Activated T-helper 1 cell treated with anti-CD3 and anti-CD28 coated beads, Interleukin-12 subunit alpha, Interleukin-12 subunit beta, Interleukin-2, Interleukin-4 antibody, amounts not matched to agents 30 ng/mL and 10 ng/mL and 1 ng/mL, durations not matched to agents 14 hours and 24 hours and 36 hours (primary cell): Measurements from ENCODE around the gene SCAMP2. TPM values are rescaled to one million over a fixed set of nuclear protein-coding genes. Genes with fewer than 3 reads are reported as not detected.

ENCODE experiments used
- DNase-seq: peaks from one replicate; pipeline ENCODE4 v3.0.0; 2021; ENCODE audit warnings: low spot score
- H3K27ac Mint-ChIP-seq: one replicate; pipeline ENCODE4 v1.8.0; 2021; ENCODE audit warnings: mild to moderate bottlenecking, mixed read lengths
- H3K27me3 Mint-ChIP-seq: one replicate; pipeline ENCODE4 v1.8.0; 2022; ENCODE audit warnings: mild to moderate bottlenecking, moderate library complexity, mixed read lengths; ENCODE audit not compliant: insufficient read depth
- H3K36me3 Mint-ChIP-seq: one replicate; pipeline ENCODE4 v1.8.0; 2021; ENCODE audit warnings: low read depth, mixed read lengths
- H3K4me1 Mint-ChIP-seq: one replicate; pipeline ENCODE4 v1.8.0; 2021; ENCODE audit warnings: low read depth, mixed read lengths
- H3K4me3 Mint-ChIP-seq: one replicate; pipeline ENCODE4 v1.8.0; 2021; ENCODE audit warnings: mild to moderate bottlenecking, moderate library complexity, mixed read lengths
- H3K9me3 Mint-ChIP-seq: one replicate; pipeline ENCODE4 v1.8.0; 2021; ENCODE audit warnings: mixed read lengths
- intact Hi-C: fragments of 100-400 bp; cut with micrococcal nuclease; formaldehyde crosslinking; loops from one replicate; pipeline ENCODE4 v1.15.1; 2024
- total RNA-seq: library from RNA; stranded (reverse); gene quantifications from 2 replicates; pipeline ENCODE4 v1.2.3, GENCODE V29; 2022

The SCAMP2 gene
- total RNA-seq, 1 donor from 2014 or later: 93.7 TPM

DNA sequence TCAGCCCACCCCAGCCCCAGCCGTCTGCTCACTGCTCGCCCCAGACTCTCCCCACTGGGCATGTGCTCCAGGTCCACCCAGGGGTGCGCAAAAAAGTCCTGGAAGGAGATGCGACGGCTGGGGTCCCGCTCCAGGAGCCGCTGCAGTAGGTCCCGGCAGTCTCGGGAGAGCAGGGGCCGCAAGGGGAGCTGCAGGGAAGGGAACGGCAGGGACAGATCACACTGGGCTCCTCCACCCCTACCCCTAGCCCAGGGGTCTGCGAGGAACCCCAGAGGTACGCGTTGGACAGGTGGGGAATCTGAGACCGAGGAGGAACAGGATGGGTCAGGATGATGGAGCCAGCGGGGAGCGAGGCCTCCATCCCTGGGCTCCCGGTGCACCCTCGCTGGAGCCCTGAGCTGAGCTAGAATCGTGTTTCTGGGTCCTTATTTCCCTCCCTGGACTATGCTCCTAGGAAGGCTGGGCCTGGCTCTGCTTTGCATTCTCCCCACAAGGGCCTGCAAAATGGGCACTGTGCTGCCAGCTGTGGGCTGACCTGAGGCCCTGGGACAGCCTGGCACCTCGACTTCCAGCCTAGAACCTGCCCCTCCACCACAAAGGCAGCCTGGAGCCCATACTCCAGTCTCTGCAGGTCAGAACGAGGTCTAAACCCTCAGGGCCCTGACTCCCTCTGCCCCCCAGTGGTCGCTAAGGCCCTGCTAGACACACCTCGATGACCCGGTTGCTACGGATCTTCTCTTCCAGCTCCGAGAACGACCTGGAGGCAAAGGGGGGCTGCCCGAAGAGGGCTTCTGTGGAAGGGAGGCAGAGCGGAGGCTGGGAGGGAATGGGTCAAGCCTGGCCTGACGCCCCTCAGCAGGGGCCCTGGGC, 33.4 kb downstream of the SCAMP2 start:
- peaks cover 27% of the 10 kb centered on the region for H3K36me3 Mint-ChIP-seq
- H3K27ac Mint-ChIP-seq: no peak overlapping the region
- peaks cover 36% of the 10 kb centered on the region for H3K4me1 Mint-ChIP-seq
- no peaks in the 10 kb centered on the region for H3K27me3 Mint-ChIP-seq
- H3K4me3 Mint-ChIP-seq: no peak overlapping the region
- H3K9me3 Mint-ChIP-seq: no peaks in the 10 kb centered on the region
- no peak for DNase-seq
- intact Hi-C loops: loop anchor here (5.0 kb wide), 1 partner anchor 142 kb away; the partner anchor contains the start of gene EDC3

DNA sequence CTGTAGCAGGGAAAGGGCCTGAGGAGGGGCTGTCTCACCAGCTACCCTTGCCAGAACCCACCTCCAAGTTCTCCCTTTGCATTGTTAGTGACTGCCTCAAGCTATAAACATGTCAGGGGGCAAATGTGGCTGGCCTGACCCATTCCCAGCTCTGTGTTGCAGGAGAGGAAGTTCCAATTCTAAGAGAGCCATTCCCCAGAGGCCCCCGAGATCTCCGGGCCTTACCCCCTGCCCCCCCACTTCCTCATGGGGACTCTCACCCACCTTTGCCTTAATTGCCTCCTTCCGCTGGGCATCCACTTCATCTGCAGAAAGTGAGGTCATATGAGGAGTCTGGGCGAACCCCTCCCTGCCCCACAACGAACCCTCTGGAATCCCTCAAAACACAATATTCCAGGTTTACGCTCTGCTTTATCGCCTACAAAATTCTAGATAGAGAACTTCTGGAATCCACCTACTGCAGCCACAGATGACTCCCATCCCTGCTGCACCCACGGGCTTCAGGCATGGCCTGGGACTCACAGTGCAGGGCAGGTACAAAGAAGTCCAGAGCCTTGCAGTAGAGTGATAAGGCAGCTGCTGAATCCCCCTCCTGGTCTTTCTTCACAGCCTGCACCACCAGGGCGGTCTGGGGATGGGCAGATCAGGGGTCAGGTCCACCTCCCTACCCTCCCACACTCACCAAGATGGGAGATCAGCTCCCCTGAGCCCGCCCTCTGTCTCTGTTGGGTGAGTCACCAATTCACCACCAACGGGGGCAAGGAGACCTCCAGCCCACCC, 34.2 kb downstream of the SCAMP2 start:
- DNase-seq: no peak
- no peak overlapping the region for H3K27ac Mint-ChIP-seq
- H3K4me1 Mint-ChIP-seq: peaks cover 28% of the 10 kb centered on the region
- H3K9me3 Mint-ChIP-seq: no peaks in the 10 kb centered on the region
- no peaks in the 10 kb centered on the region for H3K27me3 Mint-ChIP-seq
- peaks cover 24% of the 10 kb centered on the region for H3K36me3 Mint-ChIP-seq
- intact Hi-C loops: no loop called here
- H3K4me3 Mint-ChIP-seq: no peak overlapping the region

DNA sequence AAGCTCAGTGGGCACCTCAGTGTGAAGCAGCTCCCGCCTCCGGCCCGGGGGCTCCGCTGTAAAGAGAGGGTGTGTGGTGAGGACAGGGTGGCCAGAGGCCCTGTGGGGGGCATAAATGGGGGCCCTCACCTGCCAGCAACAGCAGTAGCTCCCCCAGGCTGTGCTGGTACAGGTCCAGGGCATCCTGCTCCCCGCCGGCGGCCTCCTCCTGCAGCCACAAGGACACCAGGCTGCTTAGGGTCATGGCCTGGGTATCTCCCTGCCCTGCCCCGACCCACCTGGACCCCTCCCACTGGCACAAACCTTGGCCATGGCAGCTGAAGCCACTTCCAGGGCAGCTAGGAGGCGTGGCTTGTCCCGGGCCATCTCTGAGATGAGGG, 35.0 kb downstream of the SCAMP2 start:
- no peak for DNase-seq
- Mint-ChIP-seq H3K27ac (no peak overlapping the region), H3K4me1 (peaks cover 28% of the 10 kb centered on the region), H3K4me3 (no peak overlapping the region), H3K27me3 (no peaks in the 10 kb centered on the region), H3K36me3 (peaks cover 24% of the 10 kb centered on the region), H3K9me3 (no peaks in the 10 kb centered on the region)
- intact Hi-C loops: no loop called here

DNA sequence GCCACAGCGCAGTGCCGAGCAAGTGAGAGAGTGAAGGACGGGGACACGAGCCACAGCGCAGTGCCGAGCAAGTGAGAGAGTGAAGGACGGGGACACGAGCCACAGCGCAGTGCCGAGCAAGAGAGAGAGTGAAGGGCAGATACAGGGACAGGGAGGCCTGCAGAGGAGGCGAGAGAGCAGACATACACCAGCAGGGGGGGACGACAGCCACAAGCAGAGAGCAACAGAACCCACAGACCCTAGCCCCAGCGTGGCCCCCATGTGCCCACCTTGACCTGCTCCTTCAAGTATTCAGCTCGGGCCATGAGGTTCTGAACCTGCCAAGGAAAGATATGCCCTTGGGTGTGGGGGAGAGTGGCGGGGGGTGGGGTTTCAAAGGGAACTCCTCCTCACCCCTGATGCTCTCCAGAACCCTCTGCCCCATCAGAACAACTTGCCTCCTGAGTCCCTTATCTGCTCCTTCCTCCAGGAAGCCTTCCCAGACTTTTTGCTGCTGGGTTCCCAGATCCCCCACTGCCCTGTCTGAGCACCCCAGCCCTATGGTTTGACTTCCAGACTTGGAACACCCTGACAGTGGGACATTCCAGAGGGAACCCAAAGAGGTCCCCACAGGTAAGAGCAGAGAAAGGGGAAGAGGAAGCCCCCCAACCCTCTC, 35.6 kb downstream of the SCAMP2 start:
- no peak overlapping the region for H3K27ac Mint-ChIP-seq
- no peaks in the 10 kb centered on the region for H3K9me3 Mint-ChIP-seq
- peaks cover 26% of the 10 kb centered on the region for H3K4me1 Mint-ChIP-seq
- H3K27me3 Mint-ChIP-seq: no peaks in the 10 kb centered on the region
- H3K36me3 Mint-ChIP-seq: peaks cover 24% of the 10 kb centered on the region
- H3K4me3 Mint-ChIP-seq: no peak overlapping the region
- intact Hi-C loops: no loop called here
- no peak for DNase-seq

DNA sequence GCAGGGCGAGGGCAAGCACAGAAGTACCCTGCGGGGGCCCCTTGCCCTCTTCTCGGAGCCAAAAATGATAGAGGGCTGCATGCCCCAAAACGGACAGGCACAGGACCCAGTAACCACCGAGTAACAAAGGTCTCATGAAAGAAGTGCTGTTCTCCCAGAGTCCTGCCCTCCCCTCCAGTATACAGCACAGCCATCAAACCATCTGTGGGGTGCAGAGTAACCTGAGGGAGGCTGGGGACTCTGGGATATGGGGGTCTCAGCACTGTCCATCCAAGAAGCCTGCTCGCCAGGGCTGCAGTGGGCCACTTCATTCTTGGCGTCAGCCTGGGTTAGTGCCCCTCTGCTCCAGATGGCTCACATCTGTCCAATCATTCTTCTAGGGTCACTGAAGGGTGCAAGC, 36.3 kb downstream of the SCAMP2 start:
- peaks cover 21% of the 10 kb centered on the region for H3K36me3 Mint-ChIP-seq
- no peaks in the 10 kb centered on the region for H3K9me3 Mint-ChIP-seq
- intact Hi-C loops: no loop called here
- H3K27ac Mint-ChIP-seq: no peak overlapping the region
- no peak overlapping the region for H3K4me3 Mint-ChIP-seq
- H3K27me3 Mint-ChIP-seq: no peaks in the 10 kb centered on the region
- H3K4me1 Mint-ChIP-seq: peaks cover 19% of the 10 kb centered on the region
- no peak for DNase-seq

DNA sequence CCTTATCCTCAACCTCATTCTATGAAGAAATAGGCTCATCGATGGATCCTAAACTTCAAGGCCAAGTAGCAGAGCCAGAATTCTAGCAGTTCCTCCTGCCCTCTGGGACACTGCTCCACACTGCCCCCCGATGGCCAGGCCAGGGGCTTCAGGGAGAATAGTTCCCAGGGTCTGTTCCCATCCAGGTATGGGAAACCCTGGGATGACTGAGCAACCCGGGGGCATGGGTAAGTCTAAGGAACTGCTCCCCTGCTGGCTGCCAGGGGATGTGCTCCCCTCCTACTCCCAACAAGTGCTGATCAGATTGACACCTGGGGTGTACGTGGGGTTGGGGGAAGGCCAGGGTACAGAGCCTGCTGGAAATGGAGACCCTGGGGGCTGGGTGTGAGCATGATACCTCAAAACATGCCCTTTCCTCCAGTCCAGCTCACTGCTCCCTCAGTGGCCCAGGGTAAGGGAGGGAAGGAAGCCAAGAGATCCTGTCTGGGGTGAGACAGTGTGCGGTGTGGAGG, 37.8 kb downstream of the SCAMP2 start:
- Mint-ChIP-seq H3K27me3 (no peaks in the 10 kb centered on the region), H3K27ac (peak overlapping the region; percentile 20)

DNA sequence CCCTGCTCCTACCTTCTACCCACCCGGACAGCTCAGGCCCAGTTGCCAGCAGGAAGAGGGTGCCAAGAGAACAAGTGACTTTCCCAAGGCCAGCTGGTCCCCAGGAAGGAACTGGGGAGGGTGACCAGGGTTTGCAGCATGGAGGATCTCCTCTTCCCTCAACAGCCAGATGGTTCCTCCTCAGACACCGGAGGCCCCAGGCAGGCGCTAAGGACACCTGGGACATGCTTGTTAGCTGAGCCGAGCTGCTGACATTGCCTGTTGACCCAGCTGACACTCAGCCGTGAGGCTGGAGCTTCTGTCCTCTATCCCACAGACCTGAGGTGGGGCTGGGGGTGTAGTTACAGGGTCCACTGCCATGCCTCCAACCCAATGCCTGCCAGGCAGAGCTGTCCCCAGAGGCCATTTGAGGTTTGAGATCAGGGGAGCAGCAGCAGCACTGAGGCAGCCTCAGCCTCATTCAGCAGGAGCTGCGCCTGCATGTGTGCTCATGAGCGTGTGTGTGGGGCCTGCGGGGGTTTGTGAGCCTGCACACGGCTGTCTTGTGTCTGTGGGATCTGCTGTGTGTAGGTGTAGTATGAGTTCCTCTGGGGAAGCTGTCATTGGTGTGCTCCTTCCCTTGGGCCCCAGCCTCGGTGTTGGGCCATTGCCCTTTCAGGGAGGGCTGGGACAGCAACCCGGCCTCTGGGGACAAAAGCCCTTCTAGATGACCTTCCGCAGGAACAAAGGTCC, 39.6 kb downstream of the SCAMP2 start:
- intact Hi-C loops: no loop called here
- Mint-ChIP-seq H3K9me3 (no peaks in the 10 kb centered on the region), H3K27me3 (no peaks in the 10 kb centered on the region), H3K4me3 (no peak overlapping the region), H3K27ac (no peak overlapping the region), H3K36me3 (peaks cover 9% of the 10 kb centered on the region), H3K4me1 (peaks cover 8% of the 10 kb centered on the region)
- no peak for DNase-seq

More for the DNA sequence above, 37.8 kb downstream of the SCAMP2 start:
- H3K4me3 Mint-ChIP-seq: no peak overlapping the region
- DNase-seq: peak; percentile 20
- H3K36me3 Mint-ChIP-seq: peaks cover 13% of the 10 kb centered on the region
- H3K4me1 Mint-ChIP-seq: peaks cover 8% of the 10 kb centered on the region
- H3K9me3 Mint-ChIP-seq: no peaks in the 10 kb centered on the region
- intact Hi-C loops: loop anchor here (1.0 kb wide), 1 partner anchor 64 kb away; no protein-coding TSS in a partner anchor

DNA sequence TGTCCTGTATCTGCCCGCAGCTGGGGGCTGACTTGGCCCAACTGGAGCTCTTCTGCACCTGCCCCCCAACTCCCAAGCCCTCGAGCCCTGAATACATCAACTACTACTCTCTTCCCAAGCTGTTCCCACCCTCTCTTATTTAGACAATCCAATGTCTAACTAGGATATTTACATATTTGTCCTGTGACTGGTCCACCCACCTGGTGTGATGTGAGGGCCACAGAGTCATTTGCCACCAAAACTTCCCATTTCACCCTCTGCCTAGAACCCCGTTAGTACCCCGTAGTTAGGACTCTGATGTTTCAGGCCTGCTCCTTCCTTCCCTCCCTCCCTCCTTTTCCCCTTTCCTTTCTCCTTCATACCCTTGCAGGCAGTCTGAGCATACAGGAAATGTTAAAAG, 40.3 kb downstream of the SCAMP2 start:
- H3K27ac Mint-ChIP-seq: peak overlapping the region; percentile 8
- H3K4me3 Mint-ChIP-seq: no peak overlapping the region
- peaks cover 2% of the 10 kb centered on the region for H3K27me3 Mint-ChIP-seq
- DNase-seq: no peak
- H3K4me1 Mint-ChIP-seq: peaks cover 8% of the 10 kb centered on the region
- intact Hi-C loops: no loop called here
- no peaks in the 10 kb centered on the region for H3K9me3 Mint-ChIP-seq
- H3K36me3 Mint-ChIP-seq: peaks cover 9% of the 10 kb centered on the region

DNA sequence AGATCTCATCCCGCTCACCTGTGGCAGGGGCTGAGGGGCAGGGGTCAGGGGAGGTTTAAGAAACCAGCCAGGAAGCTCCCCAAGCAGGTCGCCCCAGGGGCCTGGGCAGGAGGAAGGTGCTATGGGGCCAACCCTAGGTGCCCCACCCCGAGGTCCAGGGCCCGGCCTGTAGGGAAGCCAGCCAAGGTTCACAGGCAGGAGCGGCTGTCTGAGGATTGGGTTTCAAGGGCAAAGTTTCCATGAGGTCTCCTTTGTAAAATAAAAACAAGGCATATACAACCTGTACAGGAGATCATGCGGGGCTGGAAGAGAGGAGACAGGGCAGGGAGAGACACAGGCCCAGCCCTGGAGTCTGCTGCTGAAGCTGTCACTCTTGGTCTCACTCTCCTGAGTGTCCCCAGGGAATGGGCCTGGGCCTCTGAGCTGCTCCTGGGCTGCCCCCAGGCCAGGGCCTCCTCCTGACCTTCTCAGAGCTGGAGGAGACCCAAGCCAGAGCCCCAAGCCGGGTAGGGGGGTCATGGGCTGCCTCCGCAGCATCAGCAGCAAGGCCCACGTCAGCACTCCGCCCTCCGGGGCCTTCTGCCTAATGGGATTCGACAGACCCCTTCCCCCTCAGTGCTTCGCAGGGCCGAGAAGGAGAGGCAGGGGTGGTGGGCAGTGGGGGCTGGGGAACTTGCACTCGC, 41.2 kb downstream of the SCAMP2 start:
- Mint-ChIP-seq H3K27ac (no peak overlapping the region), H3K4me3 (no peak overlapping the region), H3K27me3 (peaks cover 9% of the 10 kb centered on the region), H3K36me3 (peaks cover 9% of the 10 kb centered on the region), H3K4me1 (peaks cover 8% of the 10 kb centered on the region), H3K9me3 (no peaks in the 10 kb centered on the region)
- DNase-seq: no peak
- intact Hi-C loops: no loop called here

DNA sequence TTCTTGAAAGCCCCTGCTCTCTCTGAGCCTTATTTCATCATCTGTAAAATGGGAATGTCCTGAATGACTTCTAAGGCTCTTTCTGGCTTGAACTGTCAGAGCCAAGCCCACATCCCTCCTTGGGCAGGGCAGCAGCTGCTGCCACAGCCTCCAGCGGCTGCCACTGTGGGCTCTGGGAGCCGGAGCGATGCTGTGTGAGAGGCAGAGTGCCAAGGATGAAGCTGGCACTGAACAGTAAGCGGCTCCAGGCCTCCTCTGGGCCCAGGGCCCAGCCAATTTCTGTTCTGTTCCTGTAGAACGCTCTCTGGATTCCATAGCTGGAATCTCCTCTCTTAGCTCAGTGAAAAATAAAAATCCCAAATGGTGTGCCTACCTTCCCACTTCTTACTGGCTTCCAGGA, 42.3 kb downstream of the SCAMP2 start:
- no peak overlapping the region for H3K4me3 Mint-ChIP-seq
- H3K27ac Mint-ChIP-seq: no peak overlapping the region

DNA sequence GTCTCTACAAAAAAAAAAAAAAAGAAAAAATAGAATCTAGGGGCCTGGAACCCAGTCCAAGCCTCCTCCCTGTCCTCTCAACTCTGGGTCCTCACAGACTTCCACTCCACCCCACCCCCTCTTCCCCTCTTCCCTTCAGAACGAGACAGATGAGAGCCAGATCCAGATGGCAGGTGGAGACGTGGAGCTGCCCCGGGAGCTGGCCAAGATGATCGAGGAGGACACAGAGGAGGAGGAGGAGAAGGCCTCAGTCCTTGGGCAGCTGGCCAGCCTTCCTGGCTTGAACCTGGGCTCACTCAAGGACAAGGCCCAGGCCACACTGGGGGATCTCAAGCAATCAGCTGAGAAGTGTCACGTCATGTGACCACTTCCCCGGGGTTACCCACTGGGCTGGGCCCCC, 43.2 kb downstream of the SCAMP2 start:
- Mint-ChIP-seq H3K4me1 (peaks cover 2% of the 10 kb centered on the region), H3K36me3 (peaks cover 1% of the 10 kb centered on the region), H3K27ac (no peak overlapping the region), H3K27me3 (peaks cover 12% of the 10 kb centered on the region), H3K4me3 (no peak overlapping the region), H3K9me3 (no peaks in the 10 kb centered on the region)
- DNase-seq: no peak
- intact Hi-C loops: no loop called here

More for the DNA sequence above, 42.3 kb downstream of the SCAMP2 start:
- peaks cover 8% of the 10 kb centered on the region for H3K4me1 Mint-ChIP-seq
- H3K9me3 Mint-ChIP-seq: no peaks in the 10 kb centered on the region
- DNase-seq: no peak
- H3K27me3 Mint-ChIP-seq: peaks cover 10% of the 10 kb centered on the region
- intact Hi-C loops: no loop called here
- H3K36me3 Mint-ChIP-seq: peaks cover 7% of the 10 kb centered on the region

DNA sequence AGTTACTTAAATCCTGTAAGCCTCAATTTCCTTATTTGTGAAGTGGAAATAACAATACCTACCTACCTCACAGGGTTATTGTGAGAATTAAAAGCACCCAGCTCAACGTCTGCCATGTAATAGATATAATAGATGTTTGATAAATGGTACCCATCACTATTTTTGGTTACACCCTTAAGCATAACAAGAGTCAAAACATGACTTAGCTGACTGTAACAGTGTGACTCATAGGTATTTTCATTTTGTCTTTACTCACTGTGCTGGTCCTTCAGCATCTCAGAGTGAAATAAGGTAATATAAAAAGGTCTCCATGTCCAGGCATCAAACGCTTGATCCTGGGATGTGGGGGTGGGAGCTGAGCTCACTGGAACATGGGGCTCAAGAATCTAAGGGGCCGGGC, 43.7 kb downstream of the SCAMP2 start:
- Mint-ChIP-seq H3K27ac (no peak overlapping the region), H3K9me3 (no peaks in the 10 kb centered on the region), H3K4me3 (no peak overlapping the region), H3K36me3 (no peaks in the 10 kb centered on the region), H3K27me3 (peaks cover 12% of the 10 kb centered on the region), H3K4me1 (no peaks in the 10 kb centered on the region)
- intact Hi-C loops: no loop called here
- no peak for DNase-seq
